Measurements from ENCODE around the gene CD2.

The CD2 gene

GRCh38 chr1:116740746-116741145 is 13.5 kb upstream of the CD2 start:
- no peak overlapping the region for H3K4me3 ChIP-seq (ENCODE audit: low read length)
- H3F3A ChIP-seq (ENCODE audit: insufficient read depth, low read length): peaks cover 17% of the 10 kb centered on the region
- peaks cover 26% of the 10 kb centered on the region for H3K4me1 ChIP-seq (ENCODE audit: low read length)
- no peak for TF ChIP-seq EZH2phosphoT487 (IDR thresholded peaks at IDR 0.05; ENCODE audit: low read length)
- TF ChIP-seq EZH2 (optimal IDR thresholded peaks at IDR 0.05; ENCODE audit: low read depth, low read length): no peak
- TF ChIP-seq CTCF (IDR thresholded peaks at IDR 0.05; ENCODE audit: low read length): no peak
- H3K36me3 ChIP-seq (replicated peaks; ENCODE audit: insufficient read depth, low read length): no peaks in the 10 kb centered on the region
- H3K9me2 ChIP-seq (replicated peaks; ENCODE audit: insufficient read depth, low read length): no peaks in the 10 kb centered on the region
- no peaks in the 10 kb centered on the region for H3K79me2 ChIP-seq (ENCODE audit: low read length)
- no peak overlapping the region for H2AFZ ChIP-seq (ENCODE audit: low read length)
- DNase-seq: no peak
- no peak overlapping the region for H3K4me2 ChIP-seq (ENCODE audit: low read depth, low read length)
- no peaks in the 10 kb centered on the region for H4K20me1 ChIP-seq (ENCODE audit: insufficient read depth, low read length)
- H3K27ac ChIP-seq (ENCODE audit: low read length): no peak overlapping the region
- H3K27me3 ChIP-seq (replicated peaks; ENCODE audit: insufficient read depth, low read length): no peaks in the 10 kb centered on the region
- no peak overlapping the region for H3K9ac ChIP-seq (ENCODE audit: low read length)
- no peaks in the 10 kb centered on the region for H3K9me3 ChIP-seq (replicated peaks; ENCODE audit: insufficient read depth, low read length)

- Histone ChIP-seq H3K9me3 (replicated peaks; ENCODE audit: insufficient read depth, low read length) (no peaks in the 10 kb centered on the region), H3K79me2 (ENCODE audit: low read length) (no peaks in the 10 kb centered on the region), H3K27me3 (replicated peaks; ENCODE audit: insufficient read depth, low read length) (no peaks in the 10 kb centered on the region), H3K4me3 (ENCODE audit: low read length) (no peak overlapping the region), H2AFZ (ENCODE audit: low read length) (no peak overlapping the region), H3K4me1 (ENCODE audit: low read length) (peaks cover 26% of the 10 kb centered on the region), H3K9ac (ENCODE audit: low read length) (no peak overlapping the region), H3K4me2 (ENCODE audit: low read depth, low read length) (no peak overlapping the region), H3F3A (ENCODE audit: insufficient read depth, low read length) (peaks cover 17% of the 10 kb centered on the region), H4K20me1 (ENCODE audit: insufficient read depth, low read length) (no peaks in the 10 kb centered on the region), H3K27ac (ENCODE audit: low read length) (no peak overlapping the region), H3K36me3 (replicated peaks; ENCODE audit: insufficient read depth, low read length) (no peaks in the 10 kb centered on the region), H3K9me2 (replicated peaks; ENCODE audit: insufficient read depth, low read length) (no peaks in the 10 kb centered on the region)
- no peak for TF ChIP-seq EZH2 (optimal IDR thresholded peaks at IDR 0.05; ENCODE audit: low read depth, low read length)
- no peak for DNase-seq
Observed at GRCh38 chr1:116741836-116742565, 12.2 kb upstream of the CD2 start.

GRCh38 chr1:116743535-116743934 is 10.7 kb upstream of the CD2 start:
- H2AFZ ChIP-seq (ENCODE audit: low read length): no peak overlapping the region
- no peak overlapping the region for H3K4me2 ChIP-seq (ENCODE audit: low read depth, low read length)
- H3K9ac ChIP-seq (ENCODE audit: low read length): no peak overlapping the region
- no peak for TF ChIP-seq EZH2 (optimal IDR thresholded peaks at IDR 0.05; ENCODE audit: low read depth, low read length)
- TF ChIP-seq CTCF (IDR thresholded peaks at IDR 0.05; ENCODE audit: low read length): no peak
- no peak for TF ChIP-seq EZH2phosphoT487 (IDR thresholded peaks at IDR 0.05; ENCODE audit: low read length)
- peaks cover 12% of the 10 kb centered on the region for H3F3A ChIP-seq (ENCODE audit: insufficient read depth, low read length)
- H3K9me3 ChIP-seq (replicated peaks; ENCODE audit: insufficient read depth, low read length): no peaks in the 10 kb centered on the region
- no peak for DNase-seq
- no peaks in the 10 kb centered on the region for H3K36me3 ChIP-seq (replicated peaks; ENCODE audit: insufficient read depth, low read length)
- H3K9me2 ChIP-seq (replicated peaks; ENCODE audit: insufficient read depth, low read length): no peaks in the 10 kb centered on the region
- H3K4me1 ChIP-seq (ENCODE audit: low read length): peaks cover 14% of the 10 kb centered on the region
- no peak overlapping the region for H3K27ac ChIP-seq (ENCODE audit: low read length)
- no peaks in the 10 kb centered on the region for H3K27me3 ChIP-seq (replicated peaks; ENCODE audit: insufficient read depth, low read length)
- H3K79me2 ChIP-seq (ENCODE audit: low read length): no peaks in the 10 kb centered on the region
- no peak overlapping the region for H3K4me3 ChIP-seq (ENCODE audit: low read length)
- no peaks in the 10 kb centered on the region for H4K20me1 ChIP-seq (ENCODE audit: insufficient read depth, low read length)

GRCh38 chr1:116748272-116748671 is 6.0 kb upstream of the CD2 start:
- Histone ChIP-seq H3K27me3 (replicated peaks; ENCODE audit: insufficient read depth, low read length) (no peaks in the 10 kb centered on the region), H3F3A (ENCODE audit: insufficient read depth, low read length) (no peaks in the 10 kb centered on the region)

More at GRCh38 chr1:116748272-116748671, 6.0 kb upstream of the CD2 start:
- no peaks in the 10 kb centered on the region for H4K20me1 ChIP-seq (ENCODE audit: insufficient read depth, low read length)
- no peaks in the 10 kb centered on the region for H3K36me3 ChIP-seq (replicated peaks; ENCODE audit: insufficient read depth, low read length)
- H3K27ac ChIP-seq (ENCODE audit: low read length): no peak overlapping the region
- no peaks in the 10 kb centered on the region for H3K9me2 ChIP-seq (replicated peaks; ENCODE audit: insufficient read depth, low read length)
- H3K79me2 ChIP-seq (ENCODE audit: low read length): no peaks in the 10 kb centered on the region
- H3K4me3 ChIP-seq (ENCODE audit: low read length): no peak overlapping the region
- H3K9me3 ChIP-seq (replicated peaks; ENCODE audit: insufficient read depth, low read length): no peaks in the 10 kb centered on the region
- no peak overlapping the region for H3K4me2 ChIP-seq (ENCODE audit: low read depth, low read length)
- H3K4me1 ChIP-seq (ENCODE audit: low read length): no peaks in the 10 kb centered on the region
- TF ChIP-seq CTCF (IDR thresholded peaks at IDR 0.05; ENCODE audit: low read length): no peak
- TF ChIP-seq EZH2phosphoT487 (IDR thresholded peaks at IDR 0.05; ENCODE audit: low read length): no peak
- no peak for TF ChIP-seq EZH2 (optimal IDR thresholded peaks at IDR 0.05; ENCODE audit: low read depth, low read length)
- DNase-seq: no peak
- no peak overlapping the region for H3K9ac ChIP-seq (ENCODE audit: low read length)
- H2AFZ ChIP-seq (ENCODE audit: low read length): no peak overlapping the region
